ENCODE data around the gene LXN.
A peak's percentile ranks its signal among the peaks of the same experiment; 100 is the strongest.
"Not testable (repeated sequence)": the region's sequence is repeated elsewhere in the genome, so short reads cannot be mapped to it uniquely, and the experiment has no call there.

LXN gene

GRCh38 chr3:158672215-158673176 is at the start of gene LXN:
Gene LXN (minus strand): TSS chr3:158672648. CDS start chr3:158672478, 170 bp downstream.
- peak; percentile 57 for DNase-seq (ENCODE audit: low read depth, low spot score)

- no peak for DNase-seq (ENCODE audit: low read depth, low spot score)
These were observed 49.7 kb upstream of the LXN start for GRCh38 chr3:158722108-158722507.

GRCh38 chr3:158718490-158719170 is 46.2 kb upstream of the LXN start:
- DNase-seq (ENCODE audit: low read depth, low spot score): peak; percentile 78

GRCh38 chr3:158717576-158717975 is 45.1 kb upstream of the LXN start:
- no peak for DNase-seq (ENCODE audit: low read depth, low spot score)

GRCh38 chr3:158713094-158713499 is 40.6 kb upstream of the LXN start:
- peak; percentile 89 for DNase-seq (ENCODE audit: low read depth, low spot score)

- no peak for DNase-seq (ENCODE audit: low read depth, low spot score)
These were observed 40.0 kb upstream of the LXN start for GRCh38 chr3:158712443-158712842.

GRCh38 chr3:158711886-158712285 is 39.4 kb upstream of the LXN start:
- no peak for DNase-seq (ENCODE audit: low read depth, low spot score)

- no peak for DNase-seq (ENCODE audit: low read depth, low spot score)
These were observed 38.2 kb upstream of the LXN start for GRCh38 chr3:158710601-158711000.

- peak; percentile 56 for DNase-seq (ENCODE audit: low read depth, low spot score)
These were observed 37.2 kb upstream of the LXN start for GRCh38 chr3:158709666-158710083.

GRCh38 chr3:158703566-158703965 is 31.1 kb upstream of the LXN start:
- DNase-seq (ENCODE audit: low read depth, low spot score): no peak

- no peak for DNase-seq (ENCODE audit: low read depth, low spot score)
These were observed 30.5 kb upstream of the LXN start for GRCh38 chr3:158702815-158703481.

GRCh38 chr3:158701420-158702065 is 29.1 kb upstream of the LXN start:
- no peak for DNase-seq (ENCODE audit: low read depth, low spot score)

GRCh38 chr3:158700559-158700958 is 28.1 kb upstream of the LXN start:
- DNase-seq (ENCODE audit: low read depth, low spot score): no peak

- DNase-seq (ENCODE audit: low read depth, low spot score): no peak
These were observed 24.2 kb upstream of the LXN start for GRCh38 chr3:158696618-158697017.

GRCh38 chr3:158693866-158694456 is 21.5 kb upstream of the LXN start:
- not testable (repeated sequence) for DNase-seq (ENCODE audit: low read depth, low spot score)

- DNase-seq (ENCODE audit: low read depth, low spot score): no peak
These were observed 12.7 kb upstream of the LXN start for GRCh38 chr3:158685159-158685558.

GRCh38 chr3:158683230-158683962 is 10.9 kb upstream of the LXN start:
- DNase-seq (ENCODE audit: low read depth, low spot score): no peak

- no peak for DNase-seq (ENCODE audit: low read depth, low spot score)
These were observed 8.4 kb upstream of the LXN start for GRCh38 chr3:158680861-158681260.

GRCh38 chr3:158679547-158680000 is 7.1 kb upstream of the LXN start:
- no peak for DNase-seq (ENCODE audit: low read depth, low spot score)

GRCh38 chr3:158678687-158679086 is 6.2 kb upstream of the LXN start:
- no peak for DNase-seq (ENCODE audit: low read depth, low spot score)
